ENCODE data around the gene FAM180A. TPM values are rescaled to one million over a fixed set of nuclear protein-coding genes. Genes with fewer than 3 reads are reported as not detected.

Gene FAM180A
- polyA plus RNA-seq, 1 donor from 2014 or later, result not detected

GRCh38 chr7:135717693-135718092 is 30.9 kb downstream of the FAM180A start:
- no peak overlapping the region for H2AFZ ChIP-seq (ENCODE audit: low read depth, low read length)
- H4K20me1 ChIP-seq (ENCODE audit: insufficient read depth), result no peaks in the 10 kb centered on the region
- H3K79me2 ChIP-seq (replicated peaks; ENCODE audit: insufficient read depth, low read length), result no peaks in the 10 kb centered on the region
- no peak overlapping the region for H3K9ac ChIP-seq (ENCODE audit: low read length)
- no peaks in the 10 kb centered on the region for H3F3A ChIP-seq (ENCODE audit: insufficient read depth, low read length, poor library complexity, severe bottlenecking)
- no peak overlapping the region for H3K4me3 ChIP-seq (ENCODE audit: low read length)
- H3K9me3 ChIP-seq (ENCODE audit: low read length), result no peaks in the 10 kb centered on the region
- H3K9me2 ChIP-seq (ENCODE audit: insufficient read depth, low read length), result no peaks in the 10 kb centered on the region
- no peaks in the 10 kb centered on the region for H3K36me3 ChIP-seq (ENCODE audit: insufficient read depth, low read length)
- H3K27me3 ChIP-seq (ENCODE audit: insufficient read depth, low read depth, low read length), result no peaks in the 10 kb centered on the region
- H3K4me2 ChIP-seq (ENCODE audit: low read length), result no peak overlapping the region
- H3K27ac ChIP-seq (ENCODE audit: low read length), result no peak overlapping the region
- no peak for TF ChIP-seq POLR2AphosphoS5 (IDR thresholded peaks at IDR 0.05)
- no peak for TF ChIP-seq MXI1 (conservative IDR thresholded peaks at IDR 0.05; ENCODE audit: poor library complexity, severe bottlenecking)
- TF ChIP-seq EZH2 (IDR thresholded peaks at IDR 0.05; ENCODE audit: borderline replicate concordance, insufficient read depth, low read length, poor library complexity, severe bottlenecking), result no peak
- no peak for TF ChIP-seq REST (IDR thresholded peaks at IDR 0.05; ENCODE audit: borderline replicate concordance)
- no peak for TF ChIP-seq EP300 (conservative IDR thresholded peaks at IDR 0.05; ENCODE audit: poor library complexity, severe bottlenecking)

GRCh38 chr7:135716677-135717238 is 31.9 kb downstream of the FAM180A start:
- Histone ChIP-seq H3K9me2 (ENCODE audit: insufficient read depth, low read length) (no peaks in the 10 kb centered on the region), H4K20me1 (ENCODE audit: insufficient read depth) (no peaks in the 10 kb centered on the region), H3F3A (ENCODE audit: insufficient read depth, low read length, poor library complexity, severe bottlenecking) (no peaks in the 10 kb centered on the region), H3K36me3 (ENCODE audit: insufficient read depth, low read length) (no peaks in the 10 kb centered on the region), H3K4me3 (ENCODE audit: low read length) (no peak overlapping the region), H3K79me2 (replicated peaks; ENCODE audit: insufficient read depth, low read length) (no peaks in the 10 kb centered on the region), H3K4me2 (ENCODE audit: low read length) (no peak overlapping the region), H3K9ac (ENCODE audit: low read length) (no peak overlapping the region), H3K9me3 (ENCODE audit: low read length) (no peaks in the 10 kb centered on the region), H2AFZ (ENCODE audit: low read depth, low read length) (no peak overlapping the region), H3K27me3 (ENCODE audit: insufficient read depth, low read depth, low read length) (no peaks in the 10 kb centered on the region), H3K27ac (ENCODE audit: low read length) (no peak overlapping the region)
- TF ChIP-seq REST (IDR thresholded peaks at IDR 0.05; ENCODE audit: borderline replicate concordance), result no peak
- no peak for TF ChIP-seq EZH2 (IDR thresholded peaks at IDR 0.05; ENCODE audit: borderline replicate concordance, insufficient read depth, low read length, poor library complexity, severe bottlenecking)
- TF ChIP-seq POLR2AphosphoS5 (IDR thresholded peaks at IDR 0.05), result no peak
- TF ChIP-seq TAF1 (IDR thresholded peaks at IDR 0.05; ENCODE audit: low read depth), result no peak
- TF ChIP-seq EP300 (conservative IDR thresholded peaks at IDR 0.05; ENCODE audit: poor library complexity, severe bottlenecking), result no peak
- TF ChIP-seq SMC3 (conservative IDR thresholded peaks at IDR 0.05; ENCODE audit: poor library complexity), result no peak
- TF ChIP-seq MXI1 (conservative IDR thresholded peaks at IDR 0.05; ENCODE audit: poor library complexity, severe bottlenecking), result no peak
- TF ChIP-seq CTCF (IDR thresholded peaks at IDR 0.05; ENCODE audit: poor library complexity, severe bottlenecking), result no peak
- TF ChIP-seq RAD21 (conservative IDR thresholded peaks at IDR 0.05), result no peak
